K562 (cell line): ENCODE measurements around the gene PCK1. TPM values are rescaled to one million over a fixed set of nuclear protein-coding genes. Genes with fewer than 3 reads are reported as not detected.

Experiments
- ATAC-seq: fragments of 200-7000 bp; cut with Tn5 transposase; 3 replicates; pipeline ENCODE4 v1.9.1; 2020; ENCODE audit warnings: moderate library complexity
- BruUV-seq: library from RNA; stranded (reverse); fragments of 400-500 nt; replicated peaks from 2 replicates; lab custom pipeline; 2021; lab: Mats Ljungman, UMichigan
- CTCF ChIA-PET: fragments of 300-600 bp; formaldehyde crosslinking; extraction: SDS; loops from one replicate; lab custom pipeline; 2021; ENCODE audit warnings: low intra/inter-chr PET ratio; lab: Yijun Ruan, JAX
- POLR2A ChIA-PET: fragments of 300-600, 350-650 bp; sonication (Branson Sonifier 250); formaldehyde crosslinking; extraction: SDS; loops from one replicate; lab custom pipeline; 2021; ENCODE audit warnings: antibody characterized with exemption, inconsistent platforms; lab: Yijun Ruan, JAX
- DNase-seq, 4 experiments: peaks; one replicate each; pipeline versions ENCODE4 v3.0.0 to v3.0.0-alpha.2; 2011 to 2018; ENCODE audit warnings: low spot score in 3 of 4, mixed read lengths in 3 of 4; ENCODE audit errors: extremely low read depth in 1 of 4
- FAIRE-seq: peaks from 2 replicates; lab custom pipeline; 2011; peaks lifted over from hg19 to GRCh38; lab: Jason Lieb, UNC
- H2AFZ ChIP-seq: 2 replicates; pipeline ENCODE4 v1.6.0; 2011; ENCODE audit warnings: low read depth, low read length, control low read depth, inconsistent platforms
- H3K27ac ChIP-seq: fragments of 200-600 bp; 3 replicates; pipeline ENCODE4 v1.8.0; 2011; ENCODE audit warnings: low read depth, mild to moderate bottlenecking, control low read depth, inconsistent platforms, low read length, moderate library complexity, mixed read lengths; ENCODE audit errors: extremely low read depth
- H3K27me3 ChIP-seq, 2 experiments: fragments of 300-600 bp in 1 of 2; 2 replicates in 1 of 2; 3 replicates in 1 of 2; pipeline versions ENCODE4 v1.6.0 to v1.8.0; 2011; ENCODE audit warnings: inconsistent platforms in 2 of 2, low read length in 2 of 2, mild to moderate bottlenecking in 1 of 2, mixed read lengths in 1 of 2, moderate library complexity in 1 of 2; ENCODE audit not compliant: control insufficient read depth in 2 of 2, insufficient read depth in 2 of 2
- H3K36me3 ChIP-seq: fragments of 300-600 bp; 3 replicates; pipeline ENCODE4 v1.8.0; 2011; ENCODE audit warnings: mild to moderate bottlenecking, low read length, inconsistent platforms; ENCODE audit not compliant: control insufficient read depth, insufficient read depth
- H3K4me1 ChIP-seq, 2 experiments: fragments of 200-600 bp in 1 of 2; replicated peaks in 1 of 2; 2 replicates in 1 of 2; 3 replicates in 1 of 2; pipeline versions ENCODE4 v1.5.1 to v1.8.0; 2011; ENCODE audit warnings: inconsistent platforms in 2 of 2, low read length in 2 of 2, mild to moderate bottlenecking in 1 of 2, mixed read lengths in 1 of 2, moderate library complexity in 1 of 2; ENCODE audit not compliant: control insufficient read depth in 2 of 2, insufficient read depth in 2 of 2
- H3K4me2 ChIP-seq: 2 replicates; pipeline ENCODE4 v1.6.1; 2011; ENCODE audit warnings: low read length, control low read depth, inconsistent platforms, mixed read lengths; ENCODE audit not compliant: insufficient read depth
- H3K4me3 ChIP-seq: fragments of 200-600 bp; sonication (generic), shearing (Covaris generic); 2 replicates; pipeline ENCODE4 v1.5.1; 2016; ENCODE audit warnings: control low read depth, inconsistent platforms
- H3K79me2 ChIP-seq: fragments of 200-600 bp; 3 replicates; pipeline ENCODE4 v1.8.0; 2011; ENCODE audit warnings: low read length, inconsistent platforms; ENCODE audit not compliant: control insufficient read depth, insufficient read depth
- H3K9ac ChIP-seq, 2 experiments: 2 replicates each; pipeline versions ENCODE4 v1.6.0 to v1.6.1; 2011; ENCODE audit warnings: low read depth in 2 of 2, low read length in 2 of 2, control low read depth in 1 of 2, inconsistent platforms in 1 of 2, mild to moderate bottlenecking in 1 of 2, mixed read lengths in 1 of 2; ENCODE audit not compliant: insufficient read depth in 1 of 2
- H3K9me1 ChIP-seq: one replicate; pipeline ENCODE4 v1.6.0; 2011; ENCODE audit warnings: inconsistent platforms, mild to moderate bottlenecking, low read length, moderate library complexity; ENCODE audit not compliant: control insufficient read depth, insufficient read depth
- H3K9me3 ChIP-seq: replicated peaks from 2 replicates; pipeline ENCODE4 v1.5.1; 2011; ENCODE audit warnings: low read depth, low read length, inconsistent platforms; ENCODE audit not compliant: control insufficient read depth, insufficient read depth
- H4K20me1 ChIP-seq: replicated peaks from 2 replicates; pipeline ENCODE4 v1.6.1; 2011; ENCODE audit warnings: low read length, inconsistent platforms, mixed read lengths; ENCODE audit not compliant: control insufficient read depth, insufficient read depth
- BCOR ChIP-seq: fragments of 450-650 bp; IDR thresholded peaks from 2 replicates; pipeline ENCODE4 v1.6.1; 2016
- FOXK1 ChIP-seq: sonication (generic); formaldehyde crosslinking; IDR thresholded peaks from 2 replicates; pipeline ENCODE4 v1.8.0; 2022; ENCODE audit warnings: missing genetic modification reagents, mild to moderate bottlenecking, borderline replicate concordance
- IFI16 ChIP-seq: fragments of 250-450 bp; sonication (Bioruptor Pico); IDR thresholded peaks from 2 replicates; pipeline ENCODE4 v2.1.2; 2022; ENCODE audit warnings: mild to moderate bottlenecking, inconsistent platforms
- KAT8 ChIP-seq: fragments of 450-650 bp; IDR thresholded peaks from 2 replicates; pipeline ENCODE4 v1.6.1; 2016; ENCODE audit warnings: low read depth, mild to moderate bottlenecking
- KLF13 ChIP-seq: fragments of 450-650 bp; IDR thresholded peaks from 2 replicates; pipeline ENCODE4 v1.6.1; 2016; ENCODE audit warnings: missing genetic modification characterization, low read depth, mild to moderate bottlenecking, missing compliant biosample characterization, moderate library complexity, borderline replicate concordance
- MCM5 ChIP-seq: fragments of 450-650 bp; IDR thresholded peaks from 2 replicates; pipeline ENCODE4 v1.6.1; 2016; ENCODE audit warnings: low read depth
- NFRKB ChIP-seq: fragments of 450-650 bp; IDR thresholded peaks from 2 replicates; pipeline ENCODE4 v1.6.1; 2016; ENCODE audit warnings: low read depth
- SP2 ChIP-seq: IDR thresholded peaks from 2 replicates; pipeline ENCODE4 v1.6.1; 2011; ENCODE audit warnings: mild to moderate bottlenecking, low read depth, low read length, moderate library complexity; ENCODE audit not compliant: poor library complexity, severe bottlenecking; ENCODE audit errors: extremely low read depth
- U2AF1 ChIP-seq: fragments of 200-400 bp; formaldehyde crosslinking; optimal IDR thresholded peaks from 2 replicates; pipeline ENCODE3; 2017; ENCODE audit warnings: mild to moderate bottlenecking, low read depth, low read length, moderate library complexity
- XRCC4 ChIP-seq: IDR thresholded peaks from one replicate; pipeline ENCODE4 v1.6.1; 2011; ENCODE audit not compliant: insufficient read depth, insufficient read length; ENCODE audit errors: extremely low read depth
- ZFP1 ChIP-seq: fragments of 450-650 bp; formaldehyde crosslinking; IDR thresholded peaks from 2 replicates; pipeline ENCODE4 v1.4.0; 2020; ENCODE audit warnings: mild to moderate bottlenecking, mixed read lengths
- ZNF124 ChIP-seq: sonication (generic); formaldehyde crosslinking; IDR thresholded peaks from 2 replicates; pipeline ENCODE4 v1.8.1; 2022; ENCODE audit warnings: missing genetic modification reagents
- ZNF324 ChIP-seq: fragments of 250-450 bp; sonication (Bioruptor Pico); IDR thresholded peaks from 2 replicates; pipeline ENCODE4 v1.4.0; 2020; ENCODE audit warnings: mild to moderate bottlenecking
- ZNF507 ChIP-seq: conservative IDR thresholded peaks from 2 replicates; pipeline ENCODE4 v1.6.1; 2017; ENCODE audit warnings: missing genetic modification characterization, missing compliant biosample characterization
- WGBS: fragments of 100-300 bp; shearing (Covaris generic); methylation state at CpG from one replicate; pipeline ENCODE4 v1.1.6; 2016; ENCODE audit warnings: low coverage, mixed read lengths; ENCODE audit not compliant: insufficient coverage; ENCODE audit errors: missing lambda C conversion rate; 5-methylcytosine and 5-hydroxymethylcytosine counted together
- in situ Hi-C: fragments of 300-500 bp; cut with MboI; formaldehyde crosslinking; loops from 4 replicates; pipeline ENCODE4 v1.15.0; 2018; ENCODE audit warnings: inconsistent platforms, mixed read lengths
- intact Hi-C: fragments of 100-400 bp; cut with micrococcal nuclease; formaldehyde crosslinking; loops from 2 replicates; pipeline ENCODE4 v1.14.2; 2022
- polyA plus RNA-seq, 8 experiments: library from polyadenylated mRNA; depleted of rRNA in 4 of 8; stranded (reverse) in 5 of 8; unstranded in 3 of 8; fragments of >200 nt; fragmentation: Nextera tagmentation in 2 of 8; fragmentation: Illumina TruSeq in 1 of 8; extraction: Ambion mirVana in 2 of 8; extraction: Trizol in 1 of 8; gene quantifications; 2 replicates each; pipeline versions ENCODE4 v1.2.1 to v1.2.3, GENCODE V29; 2011 to 2014; ENCODE audit warnings: inconsistent platforms in 1 of 8, missing spikeins in 1 of 8
- total RNA-seq, 7 experiments: library from RNA; depleted of rRNA in 6 of 7; stranded (reverse); fragments of >200 nt in 6 of 7; fragmentation: Illumina TruSeq in 2 of 7; extraction: Trizol in 2 of 7; gene quantifications; 2 replicates each; pipeline versions ENCODE4 v1.2.1 to v1.2.3, GENCODE V29; 2011 to 2021; ENCODE audit warnings: low replicate concordance in 1 of 7
- TF ChIP-seq, protein P1 (sequence below): fragments of 450-650 bp; IDR thresholded peaks from 2 replicates; pipeline ENCODE4 v1.6.1; 2018; ENCODE audit warnings: mild to moderate bottlenecking, low read depth; ENCODE audit not compliant: partially characterized antibody
- TF ChIP-seq, protein P2 (sequence below): fragments of 250-450 bp; sonication (Bioruptor Pico); IDR thresholded peaks from 2 replicates; pipeline ENCODE4 v1.5.0; 2020; ENCODE audit warnings: mild to moderate bottlenecking
- TF ChIP-seq, protein P3 (sequence below): fragments of 250-450 bp; sonication (Bioruptor Pico); IDR thresholded peaks from 2 replicates; pipeline ENCODE4 v1.5.0; 2022; ENCODE audit warnings: mild to moderate bottlenecking

The PCK1 gene
- total and polyA plus RNA-seq, 9 of the 15 experiments (the other 6 are each of a cell fraction or from before 2014, with no cell fraction given) = 0.05 to 0.73 (median 0.15) TPM

DNA sequence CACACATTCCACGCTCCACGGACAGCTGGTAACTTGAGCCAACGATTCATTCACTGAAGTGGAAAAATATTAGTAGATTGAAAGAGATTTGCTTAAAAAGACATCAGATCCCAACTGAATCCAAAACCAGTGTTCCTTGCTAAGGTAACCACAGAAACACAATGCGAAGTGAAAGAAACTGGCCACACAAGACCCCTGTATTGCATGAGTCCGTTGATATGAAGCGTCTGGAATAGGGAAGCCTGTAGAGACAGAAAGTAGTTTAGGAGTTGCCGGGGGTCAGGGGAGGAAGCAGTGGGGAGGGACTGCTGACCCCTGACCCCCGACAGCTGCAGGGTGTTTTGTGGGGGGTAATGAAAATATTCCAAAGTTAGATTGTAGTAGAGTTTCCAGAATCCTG is 10.0 kb downstream of the PCK1 start (continued):
- TF ChIP-seq SP2 (no peak), IFI16 (CRISPR knock-in tag) (no peak)
- TF ChIP-seq, all 486 proteins: peak for 0

DNA sequence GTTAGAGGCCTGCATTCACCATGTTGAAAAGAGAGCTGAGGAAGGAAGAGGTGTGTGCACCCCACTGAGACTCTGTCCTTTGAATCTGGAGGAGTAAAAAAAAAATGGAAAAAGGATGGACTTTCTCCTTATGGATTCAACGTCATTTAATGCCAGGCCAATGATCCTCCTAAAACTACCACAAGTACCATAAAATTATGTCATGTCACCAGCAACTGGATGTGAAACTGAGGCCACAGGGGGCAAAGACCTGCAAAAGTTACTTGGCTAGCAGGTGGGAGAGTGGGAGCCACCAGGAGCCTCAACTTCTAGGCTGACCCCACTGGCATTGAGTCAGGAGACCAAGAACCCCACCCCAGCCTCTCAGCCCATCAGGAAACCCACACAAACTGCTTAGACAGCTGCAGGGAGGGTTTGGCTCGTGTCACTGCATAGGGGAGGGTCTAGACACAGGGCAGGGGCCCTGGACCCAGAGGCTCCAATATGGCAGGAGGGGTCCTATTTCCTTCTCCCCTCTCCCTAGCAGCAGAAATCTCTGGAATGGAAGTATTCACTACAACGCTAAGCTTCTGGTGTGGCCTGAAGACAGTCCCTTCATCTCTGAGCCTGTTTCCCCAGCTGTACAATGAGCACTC is 11.0 kb downstream of the PCK1 start:
- H3K27me3 ChIP-seq = peaks cover 8 to 25% of the 10 kb centered on the region in 2 experiments; a peak in 3 of 5 replicates
- H3K79me2 ChIP-seq = no peaks in the 10 kb centered on the region
- no peak for ATAC-seq
- ChIA-PET CTCF (no interaction called here), POLR2A (interaction anchor here (0.5 to 1.1 kb wide), 4 partner anchors 11 to 484 kb away, joined by 3 to 7 read pairs (median 3); partner anchors contain the start of gene PCK1)
- H3K4me2 ChIP-seq = no peak overlapping the region
- no peak for DNase-seq
- peaks cover 4 to 9% of the 10 kb centered on the region in 2 experiments; a peak in 3 of 5 replicates for H3K4me1 ChIP-seq
- no peak for FAIRE-seq
- no peaks in the 10 kb centered on the region for H3K9me1 ChIP-seq
- H4K20me1 ChIP-seq = no peaks in the 10 kb centered on the region
- BruUV-seq = no TSS peak
- in situ Hi-C loops = no loop called here
- H3K36me3 ChIP-seq = no peaks in the 10 kb centered on the region
- no peak overlapping the region for H3K27ac ChIP-seq
- no peaks in the 10 kb centered on the region for H3K9me3 ChIP-seq
- H3K4me3 ChIP-seq = no peak overlapping the region
- intact Hi-C loops = no loop called here
- no peak overlapping the region for H3K9ac ChIP-seq
- no peak overlapping the region for H2AFZ ChIP-seq
- 35% methylated on average over 3 of the region's 3 CpGs for WGBS
- no peak for TF ChIP-seq KLF13 (tag)
- TF ChIP-seq ZFP1 (CRISPR knock-in tag) = no peak
- TF ChIP-seq ZNF124 (CRISPR knock-in tag) = no peak
- TF ChIP-seq ZNF324 (CRISPR knock-in tag) = no peak
- no peak for TF ChIP-seq U2AF1
- TF ChIP-seq BCOR = no peak
- TF ChIP-seq MCM5 = no peak
- TF ChIP-seq KAT8 = no peak
- TF ChIP-seq, protein P1, sequence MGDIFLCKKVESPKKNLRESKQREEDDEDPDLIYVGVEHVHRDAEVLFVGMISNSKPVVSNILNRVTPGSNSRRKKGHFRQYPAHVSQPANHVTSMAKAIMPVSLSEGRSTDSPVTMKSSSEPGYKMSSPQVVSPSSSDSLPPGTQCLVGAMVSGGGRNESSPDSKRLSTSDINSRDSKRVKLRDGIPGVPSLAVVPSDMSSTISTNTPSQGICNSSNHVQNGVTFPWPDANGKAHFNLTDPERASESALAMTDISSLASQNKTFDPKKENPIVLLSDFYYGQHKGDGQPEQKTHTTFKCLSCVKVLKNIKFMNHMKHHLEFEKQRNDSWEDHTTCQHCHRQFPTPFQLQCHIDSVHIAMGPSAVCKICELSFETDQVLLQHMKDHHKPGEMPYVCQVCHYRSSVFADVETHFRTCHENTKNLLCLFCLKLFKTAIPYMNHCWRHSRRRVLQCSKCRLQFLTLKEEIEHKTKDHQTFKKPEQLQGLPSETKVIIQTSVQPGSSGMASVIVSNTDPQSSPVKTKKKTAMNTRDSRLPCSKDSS = no peak
- no peak for TF ChIP-seq XRCC4
- TF ChIP-seq, protein P2, sequence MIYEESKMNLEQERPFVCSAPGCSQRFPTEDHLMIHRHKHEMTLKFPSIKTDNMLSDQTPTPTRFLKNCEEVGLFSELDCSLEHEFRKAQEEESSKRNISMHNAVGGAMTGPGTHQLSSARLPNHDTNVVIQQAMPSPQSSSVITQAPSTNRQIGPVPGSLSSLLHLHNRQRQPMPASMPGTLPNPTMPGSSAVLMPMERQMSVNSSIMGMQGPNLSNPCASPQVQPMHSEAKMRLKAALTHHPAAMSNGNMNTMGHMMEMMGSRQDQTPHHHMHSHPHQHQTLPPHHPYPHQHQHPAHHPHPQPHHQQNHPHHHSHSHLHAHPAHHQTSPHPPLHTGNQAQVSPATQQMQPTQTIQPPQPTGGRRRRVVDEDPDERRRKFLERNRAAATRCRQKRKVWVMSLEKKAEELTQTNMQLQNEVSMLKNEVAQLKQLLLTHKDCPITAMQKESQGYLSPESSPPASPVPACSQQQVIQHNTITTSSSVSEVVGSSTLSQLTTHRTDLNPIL (CRISPR knock-in tag) = no peak
- TF ChIP-seq, protein P3, sequence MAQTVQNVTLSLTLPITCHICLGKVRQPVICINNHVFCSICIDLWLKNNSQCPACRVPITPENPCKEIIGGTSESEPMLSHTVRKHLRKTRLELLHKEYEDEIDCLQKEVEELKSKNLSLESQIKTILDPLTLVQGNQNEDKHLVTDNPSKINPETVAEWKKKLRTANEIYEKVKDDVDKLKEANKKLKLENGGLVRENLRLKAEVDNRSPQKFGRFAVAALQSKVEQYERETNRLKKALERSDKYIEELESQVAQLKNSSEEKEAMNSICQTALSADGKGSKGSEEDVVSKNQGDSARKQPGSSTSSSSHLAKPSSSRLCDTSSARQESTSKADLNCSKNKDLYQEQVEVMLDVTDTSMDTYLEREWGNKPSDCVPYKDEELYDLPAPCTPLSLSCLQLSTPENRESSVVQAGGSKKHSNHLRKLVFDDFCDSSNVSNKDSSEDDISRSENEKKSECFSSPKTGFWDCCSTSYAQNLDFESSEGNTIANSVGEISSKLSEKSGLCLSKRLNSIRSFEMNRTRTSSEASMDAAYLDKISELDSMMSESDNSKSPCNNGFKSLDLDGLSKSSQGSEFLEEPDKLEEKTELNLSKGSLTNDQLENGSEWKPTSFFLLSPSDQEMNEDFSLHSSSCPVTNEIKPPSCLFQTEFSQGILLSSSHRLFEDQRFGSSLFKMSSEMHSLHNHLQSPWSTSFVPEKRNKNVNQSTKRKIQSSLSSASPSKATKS (CRISPR knock-in tag) = no peak
- no peak for TF ChIP-seq FOXK1 (CRISPR knock-in tag)
- no peak for TF ChIP-seq NFRKB
- TF ChIP-seq ZNF507 (tag) = no peak
